Caco-2 (cell line): ENCODE data around the gene MRPS25. TPM values are rescaled to one million over a fixed set of nuclear protein-coding genes. Genes with fewer than 3 reads are reported as not detected.

ENCODE experiments used
- BruUV-seq: library from RNA; stranded (reverse); fragments of 400-500 nt; replicated peaks from 2 replicates; lab custom pipeline; 2021; lab: Mats Ljungman, UMichigan
- CTCF ChIA-PET: fragments of 300-600 bp; sonication (Branson Sonifier 250); formaldehyde crosslinking; loops from one replicate; lab custom pipeline; 2022; ENCODE audit warnings: antibody characterized with exemption; lab: Charles Lee
- POLR2A ChIA-PET: fragments of 300-600 bp; sonication (Branson Sonifier 250); formaldehyde crosslinking; loops from one replicate; lab custom pipeline; 2022; ENCODE audit warnings: antibody characterized with exemption; lab: Charles Lee
- DNase-seq, 2 experiments: peaks; one replicate each; pipeline versions ENCODE4 v3.0.0 to v3.0.0-alpha.2; 2020 to 2022
- H3K27me3 ChIP-seq: replicated peaks from 2 replicates; pipeline ENCODE4 v1.6.0; 2011; ENCODE audit warnings: low read length; ENCODE audit not compliant: control insufficient read depth, insufficient read depth
- H3K36me3 ChIP-seq: 2 replicates; pipeline ENCODE4 v1.5.1; 2011; ENCODE audit warnings: low read length; ENCODE audit not compliant: control insufficient read depth, insufficient read depth
- H3K4me1 ChIP-seq: fragments of 250-450 bp; sonication (Bioruptor Pico); 2 replicates; pipeline ENCODE4 v1.5.1; 2020; ENCODE audit warnings: mild to moderate bottlenecking
- H3K4me3 ChIP-seq: 2 replicates; pipeline ENCODE4 v1.5.1; 2011; ENCODE audit warnings: low read depth, mild to moderate bottlenecking, control low read depth, low read length
- H3K9me3 ChIP-seq: fragments of 250-450 bp; sonication (Bioruptor Pico); 2 replicates; pipeline ENCODE4 v1.5.1; 2020; ENCODE audit warnings: mild to moderate bottlenecking, moderate library complexity
- H3K27ac Mint-ChIP-seq: one replicate; pipeline ENCODE4 v1.8.0; 2022; ENCODE audit warnings: mixed read lengths; ENCODE audit not compliant: unreplicated experiment
- H3K27me3 Mint-ChIP-seq: one replicate; pipeline ENCODE4 v1.8.0; 2022; ENCODE audit warnings: mixed read lengths; ENCODE audit not compliant: insufficient read depth, unreplicated experiment
- H3K36me3 Mint-ChIP-seq: one replicate; pipeline ENCODE4 v1.8.0; 2022; ENCODE audit warnings: mild to moderate bottlenecking, mixed read lengths; ENCODE audit not compliant: insufficient read depth, unreplicated experiment
- H3K4me1 Mint-ChIP-seq: one replicate; pipeline ENCODE4 v1.8.0; 2022; ENCODE audit warnings: low read depth, mixed read lengths; ENCODE audit not compliant: unreplicated experiment
- H3K4me3 Mint-ChIP-seq: one replicate; pipeline ENCODE4 v1.8.0; 2022; ENCODE audit warnings: mild to moderate bottlenecking, moderate library complexity, mixed read lengths; ENCODE audit not compliant: unreplicated experiment
- H3K9me3 Mint-ChIP-seq: one replicate; pipeline ENCODE4 v1.8.0; 2022; ENCODE audit warnings: mixed read lengths; ENCODE audit not compliant: unreplicated experiment
- CTCF ChIP-seq, 2 experiments: fragments of 200-600 bp in 1 of 2; IDR thresholded peaks; 1 replicate in 1 of 2; 2 replicates in 1 of 2; pipeline versions ENCODE4 v1.5.1 to v1.8.0; 2011 to 2022; ENCODE audit warnings: antibody characterized with exemption in 1 of 2, control low read depth in 1 of 2, inconsistent platforms in 1 of 2, low read depth in 1 of 2, low read length in 1 of 2, mild to moderate bottlenecking in 1 of 2, moderate library complexity in 1 of 2; ENCODE audit not compliant: insufficient read depth in 1 of 2, severe bottlenecking in 1 of 2, unreplicated experiment in 1 of 2
- intact Hi-C: fragments of 100-400 bp; cut with micrococcal nuclease; formaldehyde crosslinking; loops from one replicate; pipeline ENCODE4 v1.10.0; 2022; ENCODE audit not compliant: unreplicated experiment
- total RNA-seq: library from RNA; stranded (reverse); gene quantifications from 2 replicates; pipeline ENCODE4 v1.2.3, GENCODE V29; 2022

MRPS25 gene
- total RNA-seq, 1 experiment from 2014 or later = 53.3 TPM

DNA sequence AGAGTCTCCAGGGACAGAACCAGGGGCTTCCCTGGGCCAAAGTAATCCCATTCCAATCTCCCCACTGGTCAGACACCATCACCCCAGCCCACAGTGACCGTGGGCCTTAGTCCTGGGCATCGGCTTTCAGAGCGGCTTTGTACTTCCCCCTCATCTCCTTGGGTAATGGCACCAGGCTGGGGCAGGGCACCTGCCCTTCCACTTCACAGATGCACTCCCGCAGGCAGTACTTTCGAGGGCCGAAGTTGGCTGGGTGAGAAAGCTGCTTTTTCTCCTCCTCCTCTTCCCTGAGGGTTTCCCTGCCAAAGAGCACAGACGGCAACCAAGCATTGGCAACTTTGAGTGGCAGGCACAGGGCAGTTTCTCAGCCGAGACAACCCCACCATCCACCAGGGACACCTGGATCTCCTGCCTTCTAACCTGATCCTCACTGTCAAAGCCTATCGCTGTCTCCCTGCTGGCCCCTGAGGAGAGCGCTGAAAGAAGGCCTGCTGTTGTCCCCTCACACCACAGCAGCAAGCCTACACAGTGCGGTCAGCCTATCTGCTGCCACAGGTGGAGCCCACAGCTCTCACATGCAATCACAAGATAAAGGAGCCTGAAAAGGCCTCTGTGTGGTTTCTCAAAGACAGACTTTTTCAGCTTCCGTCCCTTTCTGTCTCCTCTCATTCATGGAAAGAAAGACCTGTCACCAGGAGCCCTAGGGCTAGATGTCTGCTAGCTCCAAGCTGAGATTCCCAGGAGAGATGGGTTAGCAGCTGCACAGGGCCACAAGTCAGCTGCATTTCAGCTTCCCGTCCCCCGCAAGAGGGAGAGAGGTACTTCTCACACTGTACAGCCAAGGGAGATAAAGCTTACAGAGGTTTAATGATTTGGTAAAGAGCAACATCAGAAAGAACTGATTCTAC, 12.5 kb downstream of the MRPS25 start:
- no peaks in the 10 kb centered on the region for H3K4me1 Mint-ChIP-seq
- no peaks in the 10 kb centered on the region for H3K9me3 Mint-ChIP-seq
- H3K27ac Mint-ChIP-seq = no peak overlapping the region
- Histone ChIP-seq H3K4me1 (no peaks in the 10 kb centered on the region), H3K4me3 (no peak overlapping the region), H3K27me3 (no peaks in the 10 kb centered on the region), H3K9me3 (no peaks in the 10 kb centered on the region), H3K36me3 (peaks cover 6% of the 10 kb centered on the region; the same call in 1 of the 2 replicates)
- ChIA-PET CTCF (interaction anchor here (0.9 to 1.2 kb wide), 2 partner anchors 12 to 126 kb away, joined by 3 to 4 read pairs; partner anchors contain the start of gene MRPS25), POLR2A (no interaction called here)
- no peak for DNase-seq
- H3K27me3 Mint-ChIP-seq = no peaks in the 10 kb centered on the region
- BruUV-seq = no TSS peak
- intact Hi-C loops = no loop called here
- TF ChIP-seq CTCF (IDR thresholded peaks at IDR 0.05; ENCODE audit: insufficient read depth in 1 of 2, low read depth in 1 of 2, low read length in 1 of 2, severe bottlenecking in 1 of 2, unreplicated experiment in 1 of 2) = no peak
- H3K4me3 Mint-ChIP-seq = no peak overlapping the region
- H3K36me3 Mint-ChIP-seq = peaks cover 71% of the 10 kb centered on the region

DNA sequence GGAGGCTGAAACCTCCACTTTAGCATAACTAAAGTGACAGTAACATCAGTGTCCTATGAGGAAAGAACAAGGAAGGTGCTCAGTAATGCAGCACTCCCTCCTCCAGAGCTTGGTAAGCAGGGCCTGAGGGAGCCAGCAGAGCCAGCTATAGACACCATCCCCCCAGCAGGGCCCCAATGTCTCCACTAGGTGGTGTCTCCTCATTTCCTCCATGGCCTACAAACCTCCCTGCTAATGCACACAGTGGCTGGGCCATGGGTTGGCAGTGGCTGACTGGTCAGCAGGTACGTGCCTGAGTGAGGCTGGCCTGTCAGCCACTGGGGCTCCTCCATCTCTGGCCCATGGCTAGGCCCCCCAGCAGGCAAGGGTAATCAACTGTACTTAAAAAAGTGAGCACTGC, 13.6 kb downstream of the MRPS25 start:
- Mint-ChIP-seq H3K36me3 (peaks cover 74% of the 10 kb centered on the region), H3K4me1 (no peaks in the 10 kb centered on the region), H3K27ac (no peak overlapping the region), H3K27me3 (no peaks in the 10 kb centered on the region), H3K4me3 (no peak overlapping the region), H3K9me3 (no peaks in the 10 kb centered on the region)
- peak; percentile 62 to 69 for DNase-seq
- POLR2A ChIA-PET = interaction anchor here (0.7 kb wide), 1 partner anchor 14 kb away, joined by 3 read pairs; the partner anchor contains the start of gene MRPS25
- no peaks in the 10 kb centered on the region for H3K4me1 ChIP-seq
- no peaks in the 10 kb centered on the region for H3K9me3 ChIP-seq
- H3K4me3 ChIP-seq = no peak overlapping the region
- no peaks in the 10 kb centered on the region for H3K27me3 ChIP-seq
- intact Hi-C loops = no loop called here
- peak; percentile 70 to 76 for TF ChIP-seq CTCF (IDR thresholded peaks at IDR 0.05; ENCODE audit: insufficient read depth in 1 of 2, low read depth in 1 of 2, low read length in 1 of 2, severe bottlenecking in 1 of 2, unreplicated experiment in 1 of 2)
- H3K36me3 ChIP-seq = peaks cover 8% of the 10 kb centered on the region; the same call in 1 of the 2 replicates
- CTCF ChIA-PET = interaction anchor here (0.6 to 1.3 kb wide), 5 partner anchors 9 to 125 kb away, joined by 3 to 10 read pairs (median 4); partner anchors contain the start of gene MRPS25
- BruUV-seq = no TSS peak

DNA sequence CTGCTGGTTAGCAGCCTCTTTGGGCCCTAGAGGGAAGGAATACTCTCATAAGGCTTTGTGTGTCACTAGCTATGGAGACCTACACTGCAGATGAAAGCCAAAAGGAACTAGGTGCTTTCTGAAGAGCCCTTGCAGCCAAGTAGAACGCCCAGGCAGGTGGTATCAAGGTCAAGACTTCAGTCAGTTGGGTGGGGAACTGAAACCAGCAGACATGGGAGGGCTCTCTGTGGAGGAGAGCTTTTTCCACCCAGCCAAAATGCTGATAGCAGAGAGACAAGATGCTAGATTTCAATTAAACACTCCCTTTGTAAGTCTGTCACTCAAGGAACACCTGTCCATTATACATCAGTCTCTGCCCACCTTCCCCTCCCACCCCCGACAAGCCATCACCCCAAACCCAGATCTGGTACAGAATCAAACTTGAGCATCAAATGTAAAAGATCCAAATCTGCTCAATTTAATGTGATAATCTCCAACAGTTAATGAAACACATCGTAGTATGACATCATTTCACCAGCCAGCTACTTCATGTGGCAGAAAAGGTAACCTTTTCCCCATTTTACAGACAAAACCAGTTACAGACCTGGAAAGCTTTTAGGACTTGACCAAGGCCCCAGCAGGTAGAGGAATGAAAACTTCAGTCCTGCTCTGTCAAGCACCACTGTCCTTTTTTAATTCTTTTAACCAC, 14.6 kb downstream of the MRPS25 start:
- Mint-ChIP-seq H3K27ac (no peak overlapping the region), H3K4me1 (no peaks in the 10 kb centered on the region), H3K4me3 (no peak overlapping the region), H3K27me3 (no peaks in the 10 kb centered on the region), H3K36me3 (peaks cover 80% of the 10 kb centered on the region), H3K9me3 (no peaks in the 10 kb centered on the region)
- no peak for DNase-seq
- Histone ChIP-seq H3K9me3 (no peaks in the 10 kb centered on the region), H3K4me1 (no peaks in the 10 kb centered on the region), H3K36me3 (peaks cover 8% of the 10 kb centered on the region; the same call in 1 of the 2 replicates), H3K27me3 (no peaks in the 10 kb centered on the region), H3K4me3 (no peak overlapping the region)
- TF ChIP-seq CTCF (IDR thresholded peaks at IDR 0.05; ENCODE audit: insufficient read depth in 1 of 2, low read depth in 1 of 2, low read length in 1 of 2, severe bottlenecking in 1 of 2, unreplicated experiment in 1 of 2) = no peak
- BruUV-seq = TSS peak; percentile 2
- ChIA-PET CTCF (interaction anchor here (0.7 to 1.3 kb wide), 3 partner anchors 10 to 124 kb away, joined by 3 to 5 read pairs (median 4); no protein-coding TSS in a partner anchor), POLR2A (interaction anchor here (0.7 kb wide), 1 partner anchor 15 kb away, joined by 3 read pairs; the partner anchor contains the start of gene MRPS25)
- intact Hi-C loops = no loop called here
